ENCODE results near the gene SIGLEC15.

The SIGLEC15 gene

GRCh38 chr18:45854036-45854586 is 28.6 kb downstream of the SIGLEC15 start:
- DNase-seq (ENCODE audit: insufficient read length, low spot score) (no peak), FAIRE-seq (no peak)
- TF ChIP-seq PAX5 (IDR thresholded peaks at IDR 0.05; ENCODE audit: insufficient read depth, low read length, severe bottlenecking), result no peak
- no peak for TF ChIP-seq POU2F2 (IDR thresholded peaks at IDR 0.05; ENCODE audit: low read depth, low read length)
- TF ChIP-seq POLR2AphosphoS5 (IDR thresholded peaks at IDR 0.05; ENCODE audit: low read depth, low read length), result no peak
- no peak for TF ChIP-seq SPI1 (IDR thresholded peaks at IDR 0.05; ENCODE audit: low read depth, low read length)
- no peak for TF ChIP-seq POLR2A (IDR thresholded peaks at IDR 0.05; ENCODE audit: low read depth, low read length)
- no peak for TF ChIP-seq TAF1 (IDR thresholded peaks at IDR 0.05; ENCODE audit: low read depth, low read length)

DNA sequence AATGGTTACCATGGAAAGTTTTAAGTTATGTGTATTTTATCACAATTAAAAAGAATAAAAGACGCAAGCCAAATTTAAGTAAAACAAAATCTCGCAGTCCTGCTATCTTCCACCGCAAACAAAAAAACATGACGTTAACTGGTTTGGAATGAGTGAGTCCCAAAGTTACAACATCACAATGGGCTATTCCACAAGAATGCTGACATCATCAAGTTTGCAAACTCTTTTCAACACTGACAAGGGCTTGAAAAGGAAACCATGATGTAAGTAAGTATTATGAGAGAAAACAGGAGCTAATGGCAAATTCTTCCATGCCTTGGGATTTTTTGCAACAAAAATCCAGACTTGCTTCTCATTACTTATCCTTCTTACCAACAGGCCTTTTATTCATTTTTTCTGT is 31.1 kb downstream of the SIGLEC15 start:
- no peak for FAIRE-seq
- DNase-seq (ENCODE audit: insufficient read length, low spot score), result no peak

DNA sequence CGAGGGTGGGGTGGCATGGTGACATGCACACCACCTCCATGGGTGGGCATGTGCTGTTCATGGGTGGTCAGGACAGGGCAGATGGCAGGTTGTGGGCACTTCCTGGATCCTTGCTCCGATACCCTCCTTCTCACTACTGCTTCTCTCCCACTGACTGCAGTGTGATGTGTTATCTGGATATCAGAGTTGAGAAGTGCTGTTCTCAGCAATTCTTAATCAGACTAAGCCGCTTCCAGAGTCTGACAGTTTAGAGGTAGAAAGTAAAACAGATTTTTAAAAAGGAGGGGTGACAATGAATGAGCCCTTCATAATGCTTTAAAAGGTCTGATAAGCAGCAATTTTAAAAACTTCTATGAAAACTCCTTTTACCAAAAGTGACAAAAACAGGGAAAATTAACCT is 33.9 kb downstream of the SIGLEC15 start:
- FAIRE-seq, result peak; percentile 70
- no peak for DNase-seq (ENCODE audit: insufficient read length, low spot score)
- TF ChIP-seq SPI1 (IDR thresholded peaks at IDR 0.05; ENCODE audit: low read depth, low read length), result no peak
- TF ChIP-seq POU2F2 (IDR thresholded peaks at IDR 0.05; ENCODE audit: low read depth, low read length), result no peak
- TF ChIP-seq POLR2AphosphoS5 (IDR thresholded peaks at IDR 0.05; ENCODE audit: low read depth, low read length), result no peak
- no peak for TF ChIP-seq POLR2A (IDR thresholded peaks at IDR 0.05; ENCODE audit: low read depth, low read length)
- no peak for TF ChIP-seq TAF1 (IDR thresholded peaks at IDR 0.05; ENCODE audit: low read depth, low read length)
- TF ChIP-seq PAX5 (IDR thresholded peaks at IDR 0.05; ENCODE audit: insufficient read depth, low read length, severe bottlenecking), result no peak

More for the DNA sequence above, 31.1 kb downstream of the SIGLEC15 start:
- no peak for TF ChIP-seq TAF1 (IDR thresholded peaks at IDR 0.05; ENCODE audit: low read depth, low read length)
- no peak for TF ChIP-seq POLR2A (IDR thresholded peaks at IDR 0.05; ENCODE audit: low read depth, low read length)
- TF ChIP-seq POLR2AphosphoS5 (IDR thresholded peaks at IDR 0.05; ENCODE audit: low read depth, low read length), result no peak
- no peak for TF ChIP-seq POU2F2 (IDR thresholded peaks at IDR 0.05; ENCODE audit: low read depth, low read length)
- TF ChIP-seq SPI1 (IDR thresholded peaks at IDR 0.05; ENCODE audit: low read depth, low read length), result no peak
- no peak for TF ChIP-seq PAX5 (IDR thresholded peaks at IDR 0.05; ENCODE audit: insufficient read depth, low read length, severe bottlenecking)

DNA sequence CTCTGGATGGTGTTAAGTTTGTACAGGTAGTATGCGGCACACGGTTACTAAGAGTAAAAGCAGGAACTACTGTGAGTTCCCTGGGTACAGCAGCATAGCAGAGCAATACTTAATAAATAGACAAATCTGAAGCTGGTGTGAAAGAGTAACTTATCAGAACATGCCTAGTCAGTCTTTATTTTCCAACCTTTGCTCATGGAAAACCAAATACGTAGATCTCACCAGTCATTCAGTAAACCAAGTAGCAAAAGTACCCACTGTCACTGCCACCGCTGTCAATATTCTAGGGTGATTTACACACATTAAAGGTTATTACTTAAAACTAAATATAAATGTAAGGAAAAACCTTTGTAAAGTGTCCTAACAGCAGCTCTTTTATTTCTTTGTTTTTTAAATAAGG is 35.0 kb downstream of the SIGLEC15 start:
- DNase-seq (ENCODE audit: insufficient read length, low spot score) (no peak), FAIRE-seq (no peak)
- no peak for TF ChIP-seq POLR2AphosphoS5 (IDR thresholded peaks at IDR 0.05; ENCODE audit: low read depth, low read length)
- no peak for TF ChIP-seq TAF1 (IDR thresholded peaks at IDR 0.05; ENCODE audit: low read depth, low read length)
- TF ChIP-seq POLR2A (IDR thresholded peaks at IDR 0.05; ENCODE audit: low read depth, low read length), result no peak
- TF ChIP-seq PAX5 (IDR thresholded peaks at IDR 0.05; ENCODE audit: insufficient read depth, low read length, severe bottlenecking), result no peak
- no peak for TF ChIP-seq SPI1 (IDR thresholded peaks at IDR 0.05; ENCODE audit: low read depth, low read length)
- no peak for TF ChIP-seq POU2F2 (IDR thresholded peaks at IDR 0.05; ENCODE audit: low read depth, low read length)

GRCh38 chr18:45860971-45861370 is 35.5 kb downstream of the SIGLEC15 start:
- no peak for DNase-seq (ENCODE audit: insufficient read length, low spot score)
- TF ChIP-seq POLR2A (IDR thresholded peaks at IDR 0.05; ENCODE audit: low read depth, low read length) (no peak), SPI1 (IDR thresholded peaks at IDR 0.05; ENCODE audit: low read depth, low read length) (no peak), POU2F2 (IDR thresholded peaks at IDR 0.05; ENCODE audit: low read depth, low read length) (no peak), PAX5 (IDR thresholded peaks at IDR 0.05; ENCODE audit: insufficient read depth, low read length, severe bottlenecking) (no peak), POLR2AphosphoS5 (IDR thresholded peaks at IDR 0.05; ENCODE audit: low read depth, low read length) (no peak), TAF1 (IDR thresholded peaks at IDR 0.05; ENCODE audit: low read depth, low read length) (no peak)
- FAIRE-seq, result no peak

DNA sequence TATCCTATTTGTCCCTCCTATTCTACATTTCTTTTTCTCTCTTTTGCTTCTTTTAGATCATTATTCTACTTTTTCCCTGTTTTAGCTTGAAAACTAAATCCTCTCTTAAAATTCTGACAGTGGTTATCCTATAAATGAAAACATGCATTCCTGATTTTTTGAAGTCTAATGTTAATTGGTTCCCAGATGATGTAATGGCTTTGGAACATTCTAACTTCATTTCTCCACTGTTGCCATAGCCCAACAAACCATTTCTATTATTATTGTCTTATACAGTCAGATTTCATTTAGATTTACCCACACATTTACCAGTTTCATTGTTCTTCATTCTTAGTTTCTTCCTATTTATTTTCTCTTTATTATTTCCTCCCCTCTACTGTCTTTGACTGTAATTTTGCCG is 36.5 kb downstream of the SIGLEC15 start:
- FAIRE-seq, result no peak
- TF ChIP-seq SPI1 (IDR thresholded peaks at IDR 0.05; ENCODE audit: low read depth, low read length) (no peak), POLR2A (IDR thresholded peaks at IDR 0.05; ENCODE audit: low read depth, low read length) (no peak), POU2F2 (IDR thresholded peaks at IDR 0.05; ENCODE audit: low read depth, low read length) (no peak), TAF1 (IDR thresholded peaks at IDR 0.05; ENCODE audit: low read depth, low read length) (no peak), POLR2AphosphoS5 (IDR thresholded peaks at IDR 0.05; ENCODE audit: low read depth, low read length) (no peak), PAX5 (IDR thresholded peaks at IDR 0.05; ENCODE audit: insufficient read depth, low read length, severe bottlenecking) (no peak)
- DNase-seq (ENCODE audit: insufficient read length, low spot score), result no peak

GRCh38 chr18:45863469-45863868 is 38.0 kb downstream of the SIGLEC15 start:
- TF ChIP-seq PAX5 (IDR thresholded peaks at IDR 0.05; ENCODE audit: insufficient read depth, low read length, severe bottlenecking) (no peak), POLR2AphosphoS5 (IDR thresholded peaks at IDR 0.05; ENCODE audit: low read depth, low read length) (no peak), TAF1 (IDR thresholded peaks at IDR 0.05; ENCODE audit: low read depth, low read length) (no peak), POU2F2 (IDR thresholded peaks at IDR 0.05; ENCODE audit: low read depth, low read length) (no peak), POLR2A (IDR thresholded peaks at IDR 0.05; ENCODE audit: low read depth, low read length) (no peak), SPI1 (IDR thresholded peaks at IDR 0.05; ENCODE audit: low read depth, low read length) (no peak)
- DNase-seq (ENCODE audit: insufficient read length, low spot score) (no peak), FAIRE-seq (no peak)

DNA sequence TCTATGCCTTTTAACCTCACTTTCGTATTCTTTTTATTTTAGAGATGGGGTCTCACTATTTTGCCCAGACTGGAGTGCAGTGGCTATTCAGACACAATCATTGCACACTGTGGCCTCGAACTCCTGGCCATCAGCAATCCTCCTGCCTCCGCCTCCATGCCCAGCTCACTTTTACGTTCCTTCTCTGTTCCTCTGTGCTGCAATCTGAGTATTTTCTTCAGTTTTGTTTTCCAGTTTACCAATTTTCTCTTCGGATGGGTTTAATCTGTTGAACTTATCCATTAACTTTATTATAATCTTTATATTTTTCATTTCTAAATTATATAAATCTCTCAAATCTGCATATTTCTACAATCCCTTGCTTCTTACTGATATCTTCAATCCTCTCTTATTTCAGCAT is 38.6 kb downstream of the SIGLEC15 start:
- no peak for DNase-seq (ENCODE audit: insufficient read length, low spot score)
- TF ChIP-seq PAX5 (IDR thresholded peaks at IDR 0.05; ENCODE audit: insufficient read depth, low read length, severe bottlenecking) (no peak), POLR2AphosphoS5 (IDR thresholded peaks at IDR 0.05; ENCODE audit: low read depth, low read length) (no peak), POLR2A (IDR thresholded peaks at IDR 0.05; ENCODE audit: low read depth, low read length) (no peak), SPI1 (IDR thresholded peaks at IDR 0.05; ENCODE audit: low read depth, low read length) (no peak), TAF1 (IDR thresholded peaks at IDR 0.05; ENCODE audit: low read depth, low read length) (no peak), POU2F2 (IDR thresholded peaks at IDR 0.05; ENCODE audit: low read depth, low read length) (no peak)
- no peak for FAIRE-seq

- FAIRE-seq, result no peak
- DNase-seq (ENCODE audit: insufficient read length, low spot score), result no peak
- TF ChIP-seq POLR2A (IDR thresholded peaks at IDR 0.05; ENCODE audit: low read depth, low read length) (no peak), TAF1 (IDR thresholded peaks at IDR 0.05; ENCODE audit: low read depth, low read length) (no peak), POLR2AphosphoS5 (IDR thresholded peaks at IDR 0.05; ENCODE audit: low read depth, low read length) (no peak), SPI1 (IDR thresholded peaks at IDR 0.05; ENCODE audit: low read depth, low read length) (no peak), PAX5 (IDR thresholded peaks at IDR 0.05; ENCODE audit: insufficient read depth, low read length, severe bottlenecking) (no peak)
Measured at GRCh38 chr18:45865466-45865865, 40.0 kb downstream of the SIGLEC15 start.

DNA sequence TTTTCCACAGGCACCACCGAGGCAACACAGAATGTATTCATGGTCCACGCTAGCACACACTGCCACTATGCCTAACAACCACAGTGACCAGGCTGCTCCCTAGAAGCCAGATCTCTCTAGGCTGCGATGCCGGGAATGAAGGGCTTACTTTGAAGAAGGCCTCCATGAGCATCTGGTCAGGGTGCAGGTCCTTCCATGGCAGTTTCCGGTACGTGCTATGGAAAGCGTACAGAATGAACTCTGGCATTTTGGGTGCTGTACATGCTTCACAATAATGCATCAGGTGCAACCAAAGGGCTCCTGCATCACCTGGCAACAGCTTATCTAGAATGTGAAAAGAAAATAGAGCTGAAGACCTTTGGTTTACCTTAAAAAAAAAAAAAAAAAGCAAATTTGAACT is 44.9 kb downstream of the SIGLEC15 start:
- TF ChIP-seq SPI1 (IDR thresholded peaks at IDR 0.05; ENCODE audit: low read depth, low read length) (no peak), POLR2A (IDR thresholded peaks at IDR 0.05; ENCODE audit: low read depth, low read length) (no peak), TAF1 (IDR thresholded peaks at IDR 0.05; ENCODE audit: low read depth, low read length) (no peak), POLR2AphosphoS5 (IDR thresholded peaks at IDR 0.05; ENCODE audit: low read depth, low read length) (no peak), PAX5 (IDR thresholded peaks at IDR 0.05; ENCODE audit: insufficient read depth, low read length, severe bottlenecking) (no peak), POU2F2 (IDR thresholded peaks at IDR 0.05; ENCODE audit: low read depth, low read length) (no peak)
- DNase-seq (ENCODE audit: insufficient read length, low spot score), result no peak
- no peak for FAIRE-seq
